Ishikawa (cell line): ENCODE data around the gene EIF3L.

Experiments
- CEBPB ChIP-seq: IDR thresholded peaks from 2 replicates; pipeline ENCODE4 v1.6.1; 2012
- CREB1 ChIP-seq: IDR thresholded peaks from 2 replicates; pipeline ENCODE4 v1.6.1; 2012; ENCODE audit warnings: low read depth
- EGR1 ChIP-seq: IDR thresholded peaks from 2 replicates; pipeline ENCODE4 v1.6.1; 2012
- EP300 ChIP-seq: IDR thresholded peaks from 2 replicates; pipeline ENCODE4 v1.6.1; 2012; ENCODE audit warnings: borderline replicate concordance
- FOXM1 ChIP-seq: IDR thresholded peaks from 2 replicates; pipeline ENCODE4 v1.6.1; 2012; ENCODE audit warnings: low read depth, borderline replicate concordance
- NFIC ChIP-seq: IDR thresholded peaks from 2 replicates; pipeline ENCODE4 v1.6.1; 2012
- RAD21 ChIP-seq: IDR thresholded peaks from 2 replicates; pipeline ENCODE4 v1.6.1; 2012; ENCODE audit warnings: low read depth
- TAF1 ChIP-seq: IDR thresholded peaks from 2 replicates; pipeline ENCODE4 v1.6.1; 2012; ENCODE audit warnings: low read depth, mild to moderate bottlenecking
- TCF12 ChIP-seq: IDR thresholded peaks from 2 replicates; pipeline ENCODE4 v1.6.1; 2012; ENCODE audit warnings: low read depth
- TEAD4 ChIP-seq: IDR thresholded peaks from 2 replicates; pipeline ENCODE4 v1.6.1; 2012
- YY1 ChIP-seq: IDR thresholded peaks from 2 replicates; pipeline ENCODE4 v1.6.1; 2012; ENCODE audit warnings: low read depth
- ZBTB7A ChIP-seq: IDR thresholded peaks from 2 replicates; pipeline ENCODE4 v1.6.1; 2012; ENCODE audit warnings: low read depth
- TF ChIP-seq, protein P1 (sequence below): IDR thresholded peaks from 2 replicates; pipeline ENCODE4 v1.6.1; 2012
- TF ChIP-seq, protein P2 (sequence below): IDR thresholded peaks from 2 replicates; pipeline ENCODE4 v1.6.1; 2012; ENCODE audit warnings: low read depth, mild to moderate bottlenecking
- TF ChIP-seq, protein P3 (sequence below): IDR thresholded peaks from 2 replicates; pipeline ENCODE4 v1.6.1; 2012

EIF3L gene

DNA sequence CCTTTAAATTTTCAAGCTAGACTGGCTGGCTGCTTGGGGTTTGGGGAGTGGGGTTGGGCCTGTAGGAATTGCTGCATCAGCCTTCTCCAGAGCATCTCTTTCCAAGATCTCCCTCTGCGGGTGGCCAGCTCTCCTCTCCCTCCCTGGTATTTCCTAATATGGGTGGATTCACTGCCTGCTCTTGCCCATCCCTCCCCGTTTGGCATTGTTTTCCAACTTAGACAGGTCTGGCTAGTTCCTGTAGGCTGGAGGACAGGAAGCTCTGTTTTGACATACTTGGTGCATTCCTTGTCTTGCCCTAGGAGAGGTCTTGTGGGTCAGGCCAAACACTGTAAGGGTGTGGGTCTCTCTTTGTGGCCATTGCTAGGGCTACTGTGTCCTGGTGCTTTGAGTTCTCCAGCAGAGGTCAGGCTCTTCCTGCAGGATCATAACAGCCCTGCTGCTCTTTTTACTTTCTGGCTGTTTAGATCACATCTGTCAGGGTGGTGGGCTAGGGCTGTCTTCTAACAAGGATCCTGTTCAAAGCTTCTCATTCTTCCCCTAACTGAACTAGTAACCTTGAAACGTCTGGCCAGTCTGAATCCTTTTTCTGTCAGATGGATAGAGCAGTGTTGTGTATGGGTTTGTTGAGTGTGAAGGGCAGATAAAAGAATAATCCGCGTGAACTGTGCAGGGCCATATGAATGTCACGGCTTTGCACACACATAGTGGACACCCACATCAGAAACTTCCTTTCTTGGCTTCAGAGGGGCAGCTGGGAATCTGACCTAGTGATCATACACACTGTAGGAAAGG, 38.6 kb downstream of the EIF3L start:
- TF ChIP-seq TEAD4 (peak; percentile 71), CEBPB (0 out of 2 replicates have a peak, but pooled peaks have one; percentile 45), YY1 (no peak), RAD21 (peak; percentile 38; the same call in 1 of the 2 replicates), FOXM1 (no peak), TCF12 (peak; percentile 37; the same call in 1 of the 2 replicates), NFIC (peak; percentile 50), EP300 (peak; percentile 22; the same call in 1 of the 2 replicates)
- TF ChIP-seq, protein P1, sequence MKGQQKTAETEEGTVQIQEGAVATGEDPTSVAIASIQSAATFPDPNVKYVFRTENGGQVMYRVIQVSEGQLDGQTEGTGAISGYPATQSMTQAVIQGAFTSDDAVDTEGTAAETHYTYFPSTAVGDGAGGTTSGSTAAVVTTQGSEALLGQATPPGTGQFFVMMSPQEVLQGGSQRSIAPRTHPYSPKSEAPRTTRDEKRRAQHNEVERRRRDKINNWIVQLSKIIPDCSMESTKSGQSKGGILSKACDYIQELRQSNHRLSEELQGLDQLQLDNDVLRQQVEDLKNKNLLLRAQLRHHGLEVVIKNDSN, result no peak

DNA sequence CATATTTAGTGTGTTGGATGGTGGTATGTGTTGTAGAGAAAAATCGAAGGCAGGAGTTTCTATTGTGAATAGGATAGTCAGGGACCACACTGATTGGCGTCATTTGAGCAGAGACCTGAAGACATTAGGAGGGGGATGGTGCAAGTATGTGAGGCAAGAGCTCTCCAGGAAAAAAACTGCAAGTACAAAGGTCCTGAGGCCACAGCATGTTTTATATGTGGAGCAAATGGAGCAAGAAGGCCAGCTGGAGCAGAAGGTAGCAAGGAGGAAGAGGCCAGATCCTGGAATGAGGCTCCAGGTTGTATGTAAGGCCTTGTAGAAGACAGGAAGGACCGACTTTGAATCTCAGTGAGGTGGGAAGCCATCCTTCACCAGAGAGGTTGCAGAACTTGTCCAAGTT, 42.7 kb downstream of the EIF3L start:
- no peak for TF ChIP-seq TEAD4
- TF ChIP-seq, protein P2, sequence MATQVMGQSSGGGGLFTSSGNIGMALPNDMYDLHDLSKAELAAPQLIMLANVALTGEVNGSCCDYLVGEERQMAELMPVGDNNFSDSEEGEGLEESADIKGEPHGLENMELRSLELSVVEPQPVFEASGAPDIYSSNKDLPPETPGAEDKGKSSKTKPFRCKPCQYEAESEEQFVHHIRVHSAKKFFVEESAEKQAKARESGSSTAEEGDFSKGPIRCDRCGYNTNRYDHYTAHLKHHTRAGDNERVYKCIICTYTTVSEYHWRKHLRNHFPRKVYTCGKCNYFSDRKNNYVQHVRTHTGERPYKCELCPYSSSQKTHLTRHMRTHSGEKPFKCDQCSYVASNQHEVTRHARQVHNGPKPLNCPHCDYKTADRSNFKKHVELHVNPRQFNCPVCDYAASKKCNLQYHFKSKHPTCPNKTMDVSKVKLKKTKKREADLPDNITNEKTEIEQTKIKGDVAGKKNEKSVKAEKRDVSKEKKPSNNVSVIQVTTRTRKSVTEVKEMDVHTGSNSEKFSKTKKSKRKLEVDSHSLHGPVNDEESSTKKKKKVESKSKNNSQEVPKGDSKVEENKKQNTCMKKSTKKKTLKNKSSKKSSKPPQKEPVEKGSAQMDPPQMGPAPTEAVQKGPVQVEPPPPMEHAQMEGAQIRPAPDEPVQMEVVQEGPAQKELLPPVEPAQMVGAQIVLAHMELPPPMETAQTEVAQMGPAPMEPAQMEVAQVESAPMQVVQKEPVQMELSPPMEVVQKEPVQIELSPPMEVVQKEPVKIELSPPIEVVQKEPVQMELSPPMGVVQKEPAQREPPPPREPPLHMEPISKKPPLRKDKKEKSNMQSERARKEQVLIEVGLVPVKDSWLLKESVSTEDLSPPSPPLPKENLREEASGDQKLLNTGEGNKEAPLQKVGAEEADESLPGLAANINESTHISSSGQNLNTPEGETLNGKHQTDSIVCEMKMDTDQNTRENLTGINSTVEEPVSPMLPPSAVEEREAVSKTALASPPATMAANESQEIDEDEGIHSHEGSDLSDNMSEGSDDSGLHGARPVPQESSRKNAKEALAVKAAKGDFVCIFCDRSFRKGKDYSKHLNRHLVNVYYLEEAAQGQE, result no peak

DNA sequence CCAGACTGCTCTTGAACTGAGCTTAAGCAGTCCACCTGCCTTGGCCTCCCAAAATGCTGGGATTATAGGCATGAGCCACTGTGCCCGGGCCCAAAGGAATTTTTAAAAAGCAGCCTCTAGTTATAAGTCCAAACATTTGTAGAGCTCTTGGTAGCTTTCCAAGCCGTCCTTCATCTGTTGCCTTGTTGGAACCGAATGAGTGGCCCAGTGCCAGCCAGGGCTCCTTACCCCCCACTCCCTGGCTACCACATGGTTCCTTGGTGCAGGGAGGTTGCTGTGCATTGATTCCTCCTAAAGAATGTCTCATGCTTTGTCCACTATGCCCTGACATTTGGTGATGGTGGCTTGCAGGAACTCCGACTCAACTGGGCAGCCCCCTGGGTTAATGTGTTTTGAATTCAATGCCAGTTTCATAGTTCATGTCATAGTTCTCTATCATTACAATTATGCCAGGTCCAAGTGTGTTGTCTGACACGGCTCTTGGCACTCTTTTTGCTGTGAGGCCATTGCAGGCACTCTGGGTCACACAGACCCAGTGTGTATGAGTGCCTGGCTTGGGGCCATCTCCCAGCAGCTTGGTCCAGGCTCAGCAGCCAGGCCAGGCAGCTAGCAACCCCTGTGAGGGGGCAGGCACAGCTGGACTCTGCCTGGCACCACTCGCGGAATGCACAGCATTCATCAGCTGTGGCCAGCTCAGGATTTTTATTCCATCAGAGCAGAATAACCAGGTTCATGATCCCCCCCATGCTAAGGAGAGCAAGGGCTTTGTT, 43.5 kb downstream of the EIF3L start:
- TF ChIP-seq TCF12 (no peak), RAD21 (no peak), FOXM1 (no peak), EP300 (no peak), TAF1 (no peak), ZBTB7A (no peak), CREB1 (no peak), CEBPB (no peak), NFIC (no peak), TEAD4 (no peak), YY1 (no peak), EGR1 (no peak)
- TF ChIP-seq, protein P1, result no peak
- TF ChIP-seq, protein P2, result no peak
- TF ChIP-seq, protein P3, sequence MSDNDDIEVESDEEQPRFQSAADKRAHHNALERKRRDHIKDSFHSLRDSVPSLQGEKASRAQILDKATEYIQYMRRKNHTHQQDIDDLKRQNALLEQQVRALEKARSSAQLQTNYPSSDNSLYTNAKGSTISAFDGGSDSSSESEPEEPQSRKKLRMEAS, result no peak

DNA sequence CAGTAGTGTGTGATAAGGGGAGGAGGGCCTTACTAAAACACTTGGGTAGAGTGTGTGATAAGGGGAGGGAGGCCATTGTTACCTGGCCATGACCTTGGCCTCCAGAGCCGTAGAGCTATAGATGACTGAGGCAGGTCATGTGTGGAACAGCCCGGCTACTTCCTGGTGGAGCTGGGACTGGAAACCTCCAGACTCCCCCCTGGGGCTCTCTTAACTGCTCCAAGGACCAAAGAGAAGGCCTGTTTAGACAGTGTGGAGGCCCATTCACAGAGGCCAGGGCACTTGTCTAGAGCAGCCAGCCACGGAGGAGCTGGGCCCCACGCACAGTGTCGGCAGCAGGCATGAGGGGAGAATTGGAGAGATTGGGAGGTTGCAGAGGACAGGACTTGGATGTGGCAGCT, 44.4 kb downstream of the EIF3L start:
- TF ChIP-seq FOXM1, result no peak

DNA sequence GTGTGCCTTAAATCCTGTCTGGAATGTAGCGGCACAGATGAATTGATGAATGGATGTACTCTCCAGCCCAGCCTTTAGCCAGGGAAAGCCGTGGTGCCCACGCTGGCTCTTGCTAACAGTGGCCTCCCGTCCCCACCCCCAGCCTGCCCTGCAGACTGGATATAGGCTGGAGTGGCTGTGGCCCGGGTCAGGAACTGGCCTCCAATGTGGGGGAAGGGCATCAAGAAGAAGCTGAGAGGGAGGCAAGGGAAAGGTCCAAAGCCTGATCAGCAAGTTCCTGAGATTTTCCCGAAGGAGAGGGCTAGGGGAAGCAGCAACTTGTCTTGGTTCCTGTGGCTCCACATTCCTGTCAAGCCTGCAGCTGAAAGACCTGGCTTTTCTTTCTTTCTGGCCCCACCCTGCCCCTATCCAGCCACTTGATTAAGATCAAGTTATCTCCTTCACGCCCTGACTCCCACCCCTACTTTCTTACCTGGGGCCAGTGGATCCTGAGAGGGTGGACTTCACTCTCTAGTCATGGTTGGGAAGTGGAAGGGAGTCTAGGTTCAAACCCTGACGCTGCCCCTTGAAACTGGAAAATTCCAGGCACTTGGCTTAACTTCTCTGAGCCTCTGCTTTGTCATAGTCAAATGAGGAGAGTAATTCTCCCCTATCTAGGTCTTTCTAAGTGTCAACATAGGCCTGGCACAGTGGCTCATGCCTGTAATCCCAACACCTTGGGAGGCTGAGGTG, 45.9 kb downstream of the EIF3L start:
- no peak for TF ChIP-seq YY1

DNA sequence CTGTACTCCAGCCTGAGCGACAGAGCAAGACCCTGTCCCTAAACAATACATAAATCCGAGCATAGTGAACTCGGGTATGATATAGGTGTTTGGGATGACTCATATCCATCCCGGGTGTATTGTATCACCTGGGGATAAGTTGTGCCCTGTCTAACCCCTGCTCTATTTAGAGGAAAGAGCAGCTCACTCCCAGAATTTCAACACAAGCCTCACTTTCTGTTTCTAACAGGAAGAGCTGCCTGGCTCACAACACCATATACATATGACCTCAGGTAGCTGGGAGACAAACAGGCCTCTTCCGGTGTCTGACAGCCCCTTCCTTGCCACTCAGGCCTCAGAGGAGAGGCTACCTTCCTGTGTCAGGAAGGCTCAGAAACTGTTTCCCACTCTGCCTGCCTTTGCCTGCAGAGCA, 47.0 kb downstream of the EIF3L start:
- no peak for TF ChIP-seq CEBPB
- no peak for TF ChIP-seq YY1
- TF ChIP-seq FOXM1, result no peak
- no peak for TF ChIP-seq NFIC
- no peak for TF ChIP-seq CREB1
- TF ChIP-seq EP300, result no peak
- TF ChIP-seq, protein P2, result no peak
- TF ChIP-seq RAD21, result no peak
- TF ChIP-seq TCF12, result no peak
- no peak for TF ChIP-seq TEAD4
- TF ChIP-seq, protein P1, result no peak
- no peak for TF ChIP-seq EGR1
- no peak for TF ChIP-seq ZBTB7A
- TF ChIP-seq, protein P3, result no peak
